ENCODE results near the gene TMED9.

Gene TMED9

GRCh38 chr5:177592010-177592834 is at the start of gene TMED9:
TSS of gene TMED9 (plus strand) at chr5:177592203. CDS start at chr5:177592215, 12 bp downstream.
- H3K4me1 Mint-ChIP-seq (ENCODE audit: low read depth): peaks cover 39% of the 10 kb centered on the region
- peak within 1 kb of the TSS; percentile 84 for H3K27ac Mint-ChIP-seq
- H3K27me3 Mint-ChIP-seq: peaks cover 17% of the 10 kb centered on the region
- H3K9me3 Mint-ChIP-seq: no peaks in the 10 kb centered on the region
- intact Hi-C loops (cut with micrococcal nuclease): no loop called here
- H3K36me3 Mint-ChIP-seq (ENCODE audit: low read depth): peaks cover 52% of the 10 kb centered on the region
- peak within 1 kb of the TSS; percentile 95 for H3K4me3 Mint-ChIP-seq

GRCh38 chr5:177542816-177543465 is 49.1 kb upstream of the TMED9 start:
- no peaks in the 10 kb centered on the region for H3K27me3 Mint-ChIP-seq
- H3K4me3 Mint-ChIP-seq: no peak overlapping the region
- no peak overlapping the region for H3K27ac Mint-ChIP-seq
- H3K4me1 Mint-ChIP-seq (ENCODE audit: low read depth): peaks cover 21% of the 10 kb centered on the region
- intact Hi-C loops (cut with micrococcal nuclease): no loop called here
- H3K9me3 Mint-ChIP-seq: no peaks in the 10 kb centered on the region
- peaks cover 41% of the 10 kb centered on the region for H3K36me3 Mint-ChIP-seq (ENCODE audit: low read depth)

GRCh38 chr5:177545487-177546257 is 46.3 kb upstream of the TMED9 start:
- intact Hi-C loops (cut with micrococcal nuclease): no loop called here
- H3K4me3 Mint-ChIP-seq: no peak overlapping the region
- H3K27ac Mint-ChIP-seq: no peak overlapping the region
- peaks cover 25% of the 10 kb centered on the region for H3K36me3 Mint-ChIP-seq (ENCODE audit: low read depth)
- no peaks in the 10 kb centered on the region for H3K27me3 Mint-ChIP-seq
- peaks cover 37% of the 10 kb centered on the region for H3K4me1 Mint-ChIP-seq (ENCODE audit: low read depth)
- H3K9me3 Mint-ChIP-seq: no peaks in the 10 kb centered on the region

- intact Hi-C loops (cut with micrococcal nuclease): no loop called here
- Mint-ChIP-seq H3K27ac (peak overlapping the region; percentile 50), H3K27me3 (no peaks in the 10 kb centered on the region), H3K9me3 (no peaks in the 10 kb centered on the region), H3K36me3 (ENCODE audit: low read depth) (peaks cover 29% of the 10 kb centered on the region), H3K4me3 (no peak overlapping the region), H3K4me1 (ENCODE audit: low read depth) (peaks cover 37% of the 10 kb centered on the region)
These were observed 45.7 kb upstream of the TMED9 start for GRCh38 chr5:177546258-177546741.

- intact Hi-C loops (cut with micrococcal nuclease): no loop called here
- no peak overlapping the region for H3K27ac Mint-ChIP-seq
These were observed 44.3 kb upstream of the TMED9 start for GRCh38 chr5:177547736-177548135.

GRCh38 chr5:177548495-177548894 is 43.5 kb upstream of the TMED9 start:
- peaks cover 37% of the 10 kb centered on the region for H3K36me3 Mint-ChIP-seq (ENCODE audit: low read depth)
- intact Hi-C loops (cut with micrococcal nuclease): no loop called here

More at GRCh38 chr5:177547736-177548135, 44.3 kb upstream of the TMED9 start:
- Mint-ChIP-seq H3K4me1 (ENCODE audit: low read depth) (peaks cover 46% of the 10 kb centered on the region), H3K4me3 (no peak overlapping the region), H3K9me3 (no peaks in the 10 kb centered on the region), H3K36me3 (ENCODE audit: low read depth) (peaks cover 32% of the 10 kb centered on the region), H3K27me3 (no peaks in the 10 kb centered on the region)

GRCh38 chr5:177550122-177550521 is 41.9 kb upstream of the TMED9 start:
- H3K9me3 Mint-ChIP-seq: no peaks in the 10 kb centered on the region
- H3K4me3 Mint-ChIP-seq: no peak overlapping the region
- peaks cover 30% of the 10 kb centered on the region for H3K36me3 Mint-ChIP-seq (ENCODE audit: low read depth)
- H3K4me1 Mint-ChIP-seq (ENCODE audit: low read depth): peaks cover 63% of the 10 kb centered on the region
- H3K27me3 Mint-ChIP-seq: no peaks in the 10 kb centered on the region
- intact Hi-C loops (cut with micrococcal nuclease): loop anchor here (5.0 kb wide), 1 partner anchor 47 kb away; no protein-coding TSS in a partner anchor
- no peak overlapping the region for H3K27ac Mint-ChIP-seq

More at GRCh38 chr5:177548495-177548894, 43.5 kb upstream of the TMED9 start:
- H3K4me1 Mint-ChIP-seq (ENCODE audit: low read depth): peaks cover 54% of the 10 kb centered on the region
- no peaks in the 10 kb centered on the region for H3K27me3 Mint-ChIP-seq
- no peak overlapping the region for H3K4me3 Mint-ChIP-seq
- H3K9me3 Mint-ChIP-seq: no peaks in the 10 kb centered on the region
- no peak overlapping the region for H3K27ac Mint-ChIP-seq

GRCh38 chr5:177552839-177553455 is 39.1 kb upstream of the TMED9 start:
- no peaks in the 10 kb centered on the region for H3K9me3 Mint-ChIP-seq

GRCh38 chr5:177553671-177554429 is 38.2 kb upstream of the TMED9 start:
- Mint-ChIP-seq H3K36me3 (ENCODE audit: low read depth) (peaks cover 25% of the 10 kb centered on the region), H3K4me1 (ENCODE audit: low read depth) (peaks cover 33% of the 10 kb centered on the region), H3K27ac (peak overlapping the region; percentile 56), H3K9me3 (no peaks in the 10 kb centered on the region), H3K27me3 (peaks cover 2% of the 10 kb centered on the region), H3K4me3 (peak overlapping the region; percentile 81)
- intact Hi-C loops (cut with micrococcal nuclease): loop anchor here (1.0 to 5.0 kb wide), 2 partner anchors 37 to 43 kb away; no protein-coding TSS in a partner anchor

More at GRCh38 chr5:177552839-177553455, 39.1 kb upstream of the TMED9 start:
- Mint-ChIP-seq H3K36me3 (ENCODE audit: low read depth) (peaks cover 25% of the 10 kb centered on the region), H3K4me1 (ENCODE audit: low read depth) (peaks cover 42% of the 10 kb centered on the region), H3K27ac (peak overlapping the region; percentile 56), H3K27me3 (peaks cover 2% of the 10 kb centered on the region), H3K4me3 (peak overlapping the region; percentile 81)
- intact Hi-C loops (cut with micrococcal nuclease): loop anchor here (5.0 kb wide), 1 partner anchor 44 kb away; no protein-coding TSS in a partner anchor

GRCh38 chr5:177554474-177555111 is 37.4 kb upstream of the TMED9 start, which contains the start of gene FAM193B:
TSS of gene FAM193B (minus strand) at chr5:177554563. CDS start at chr5:177554458, 105 bp downstream.
- intact Hi-C loops (cut with micrococcal nuclease): loop anchor here (1.0 to 5.0 kb wide), 2 partner anchors 37 to 43 kb away; no protein-coding TSS in a partner anchor
- H3K4me1 Mint-ChIP-seq (ENCODE audit: low read depth): peaks cover 32% of the 10 kb centered on the region

GRCh38 chr5:177555228-177555627 is 36.8 kb upstream of the TMED9 start:
- Mint-ChIP-seq H3K36me3 (ENCODE audit: low read depth) (peaks cover 25% of the 10 kb centered on the region), H3K4me3 (no peak overlapping the region), H3K27me3 (peaks cover 2% of the 10 kb centered on the region), H3K4me1 (ENCODE audit: low read depth) (peaks cover 29% of the 10 kb centered on the region), H3K9me3 (no peaks in the 10 kb centered on the region), H3K27ac (no peak overlapping the region)
- intact Hi-C loops (cut with micrococcal nuclease): no loop called here

More at GRCh38 chr5:177554474-177555111, 37.4 kb upstream of the TMED9 start, which contains the start of gene FAM193B:
- H3K27ac Mint-ChIP-seq: peak within 1 kb of the TSS; percentile 56
- H3K27me3 Mint-ChIP-seq: peaks cover 2% of the 10 kb centered on the region
- H3K9me3 Mint-ChIP-seq: no peaks in the 10 kb centered on the region
- peaks cover 25% of the 10 kb centered on the region for H3K36me3 Mint-ChIP-seq (ENCODE audit: low read depth)
- H3K4me3 Mint-ChIP-seq: peak within 1 kb of the TSS; percentile 81

- H3K27ac Mint-ChIP-seq: no peak overlapping the region
- peaks cover 24% of the 10 kb centered on the region for H3K36me3 Mint-ChIP-seq (ENCODE audit: low read depth)
- no peaks in the 10 kb centered on the region for H3K9me3 Mint-ChIP-seq
- peaks cover 26% of the 10 kb centered on the region for H3K4me1 Mint-ChIP-seq (ENCODE audit: low read depth)
- no peak overlapping the region for H3K4me3 Mint-ChIP-seq
- intact Hi-C loops (cut with micrococcal nuclease): no loop called here
- peaks cover 2% of the 10 kb centered on the region for H3K27me3 Mint-ChIP-seq
These were observed 36.3 kb upstream of the TMED9 start for GRCh38 chr5:177555665-177556064.
